Islet of Langerhans (tissue), 1 donor: ENCODE data around the gene BCO2.
A peak's percentile ranks its signal among the peaks of the same experiment; 100 is the strongest.
"Not testable (repeated sequence)": the region's sequence is repeated elsewhere in the genome, so short reads cannot be mapped to it uniquely, and the experiment has no call there.

Experiments
- FAIRE-seq: peaks from one replicate; lab custom pipeline; 2011; peaks lifted over from hg19 to GRCh38; lab: Jason Lieb, UNC

BCO2 gene, protein sequence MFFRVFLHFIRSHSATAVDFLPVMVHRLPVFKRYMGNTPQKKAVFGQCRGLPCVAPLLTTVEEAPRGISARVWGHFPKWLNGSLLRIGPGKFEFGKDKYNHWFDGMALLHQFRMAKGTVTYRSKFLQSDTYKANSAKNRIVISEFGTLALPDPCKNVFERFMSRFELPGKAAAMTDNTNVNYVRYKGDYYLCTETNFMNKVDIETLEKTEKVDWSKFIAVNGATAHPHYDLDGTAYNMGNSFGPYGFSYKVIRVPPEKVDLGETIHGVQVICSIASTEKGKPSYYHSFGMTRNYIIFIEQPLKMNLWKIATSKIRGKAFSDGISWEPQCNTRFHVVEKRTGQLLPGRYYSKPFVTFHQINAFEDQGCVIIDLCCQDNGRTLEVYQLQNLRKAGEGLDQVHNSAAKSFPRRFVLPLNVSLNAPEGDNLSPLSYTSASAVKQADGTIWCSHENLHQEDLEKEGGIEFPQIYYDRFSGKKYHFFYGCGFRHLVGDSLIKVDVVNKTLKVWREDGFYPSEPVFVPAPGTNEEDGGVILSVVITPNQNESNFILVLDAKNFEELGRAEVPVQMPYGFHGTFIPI

DNA sequence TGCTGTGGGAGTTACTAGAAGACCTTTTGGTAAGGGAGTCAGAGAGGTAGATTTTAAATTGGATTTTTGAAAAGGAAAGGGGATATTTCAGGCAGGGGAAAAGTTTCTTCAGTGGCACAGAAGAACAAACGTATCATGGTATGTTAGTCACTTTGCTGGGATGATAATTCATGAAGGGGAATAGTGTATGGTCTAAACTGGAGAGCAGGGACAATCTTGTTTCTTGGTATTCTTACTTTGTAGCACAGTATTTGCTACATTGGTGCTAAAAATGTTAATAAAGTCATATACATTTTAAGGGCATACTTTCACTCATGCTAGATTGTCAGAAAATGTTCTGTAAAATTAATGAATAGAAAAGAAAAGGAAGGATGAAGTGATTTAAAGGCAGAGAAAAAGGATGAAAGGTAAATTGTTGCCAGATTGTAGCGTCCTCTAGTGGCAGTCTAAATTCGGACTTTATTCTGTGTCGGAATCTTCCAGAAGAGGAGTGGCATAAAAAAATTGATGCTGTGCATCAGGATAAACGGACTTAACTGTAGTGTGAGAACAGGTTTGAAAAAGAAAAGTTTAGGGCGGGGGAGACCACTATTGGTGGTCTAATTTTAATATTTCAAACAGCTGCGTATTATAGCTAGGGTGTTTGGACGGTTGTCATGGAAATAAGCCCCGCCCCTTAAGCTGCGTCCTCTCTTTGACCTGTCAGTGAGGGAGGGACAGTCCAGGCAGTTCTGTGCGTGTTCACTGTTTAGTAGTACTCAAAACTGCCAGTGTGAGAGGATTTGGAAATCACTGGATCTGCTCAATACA, at the start of gene BCO2:
TSS of gene BCO2 (plus strand) at position 724 of the 810 bp plus-strand sequence. CDS start 90 bp downstream, outside the sequence.
- FAIRE-seq: peak; percentile 90

DNA sequence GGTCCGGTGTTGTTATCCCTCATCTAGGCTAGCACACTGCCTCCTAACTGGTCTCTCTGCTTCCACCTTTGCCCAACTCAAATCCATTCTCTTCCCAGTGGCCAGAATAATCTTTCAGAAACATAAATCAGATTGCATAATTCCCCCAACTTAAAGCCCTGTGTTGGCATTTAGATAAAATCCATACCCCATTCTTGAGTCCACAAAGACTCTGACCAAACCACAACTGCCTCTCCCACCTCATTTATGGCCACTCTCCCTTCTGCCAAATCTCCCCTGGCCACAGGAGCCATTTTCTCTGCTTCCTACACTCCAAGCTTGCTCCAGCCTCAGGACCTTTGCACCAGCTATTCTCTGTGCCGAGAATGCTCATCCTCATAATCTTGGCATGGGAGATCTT, 48.3 kb upstream of the BCO2 start:
- no peak for FAIRE-seq

DNA sequence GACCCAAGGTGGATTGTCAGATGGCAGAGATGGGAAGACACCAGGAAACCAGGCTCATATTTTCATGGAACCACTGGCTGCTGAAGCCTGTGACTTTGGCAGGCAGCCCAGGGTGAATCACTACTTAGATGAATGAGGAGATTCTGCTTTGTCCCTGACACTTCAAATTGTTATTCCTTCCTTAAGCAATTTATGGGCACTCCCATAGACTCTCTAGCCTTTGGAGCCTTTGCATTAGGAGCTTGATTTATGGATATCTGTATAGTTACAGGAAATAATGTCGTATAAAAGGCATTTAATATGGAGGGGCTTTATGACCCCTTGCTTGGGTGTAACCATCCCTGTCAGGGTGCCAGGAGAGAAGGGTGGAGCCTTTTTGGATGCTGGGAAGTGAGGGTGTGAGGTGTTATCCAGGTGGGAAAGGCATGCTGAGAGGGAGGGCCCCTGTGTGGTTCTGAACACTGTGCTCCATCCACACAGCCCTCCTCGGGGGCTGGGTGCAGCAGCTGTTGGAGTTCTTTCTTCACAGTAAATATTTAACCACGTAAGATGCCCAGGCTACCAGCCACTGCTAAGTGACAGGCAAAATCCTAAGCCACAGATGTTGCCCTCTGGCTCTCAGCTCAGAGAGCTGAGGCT, 46.7 kb upstream of the BCO2 start:
- peak; percentile 41 for FAIRE-seq

DNA sequence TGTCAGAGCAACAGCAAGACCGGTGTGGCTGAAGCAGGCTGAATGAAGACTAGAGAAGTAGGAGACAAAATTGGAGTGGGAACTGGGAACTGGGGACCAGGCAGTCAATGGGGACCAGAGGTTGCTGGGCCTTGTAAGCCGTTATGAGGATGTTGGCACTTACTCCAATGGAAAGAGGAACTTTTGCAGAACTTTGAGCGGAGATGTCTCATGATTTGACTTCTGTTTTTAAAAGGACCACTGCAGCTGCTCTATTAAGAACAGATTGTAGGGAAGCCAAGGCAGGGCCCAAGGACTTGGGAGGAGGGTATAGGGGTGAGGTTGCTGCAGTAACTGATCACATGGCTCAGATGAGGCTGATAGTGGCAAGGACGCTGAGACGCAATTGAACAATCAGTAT, 45.7 kb upstream of the BCO2 start:
- FAIRE-seq: no peak

DNA sequence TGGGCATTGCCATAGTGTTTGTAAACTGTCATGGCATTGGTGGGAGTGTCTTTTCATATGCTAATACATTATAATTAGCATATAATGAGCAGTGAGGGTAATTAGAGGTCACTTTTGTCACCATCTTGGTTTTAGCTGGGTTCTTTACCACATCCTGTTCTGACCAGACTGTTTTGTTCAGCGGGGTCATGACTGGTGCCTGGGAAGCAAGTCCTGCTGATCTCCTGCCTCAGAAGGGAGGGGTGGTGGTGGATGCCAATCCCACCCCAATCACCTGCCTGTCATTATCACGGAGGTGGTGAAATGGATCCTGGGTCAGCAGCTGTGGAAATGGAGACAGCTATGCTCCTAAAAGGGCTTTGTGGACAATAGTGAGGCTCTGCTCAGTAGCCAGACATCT, 42.6 kb upstream of the BCO2 start:
- no peak for FAIRE-seq

DNA sequence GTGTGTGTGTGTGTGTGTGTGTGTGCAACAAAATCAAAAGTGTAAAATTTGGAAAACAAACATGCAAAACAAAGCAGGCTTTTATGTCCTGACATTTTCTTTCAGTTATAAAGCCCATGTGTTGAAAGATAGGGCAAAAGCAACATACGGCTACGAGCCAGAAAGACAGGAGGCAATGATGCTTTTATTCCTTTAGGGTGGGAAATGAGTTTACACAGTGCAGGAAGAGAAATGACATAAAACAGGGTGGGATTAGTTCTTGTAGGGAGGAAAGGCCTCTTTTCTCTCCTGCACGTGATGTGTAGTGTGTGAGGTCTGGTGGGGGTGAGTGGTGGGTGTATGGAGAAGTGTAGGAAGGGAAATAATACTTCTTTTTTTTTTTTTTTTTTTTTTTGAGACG, 40.8 kb upstream of the BCO2 start:
- no peak for FAIRE-seq

DNA sequence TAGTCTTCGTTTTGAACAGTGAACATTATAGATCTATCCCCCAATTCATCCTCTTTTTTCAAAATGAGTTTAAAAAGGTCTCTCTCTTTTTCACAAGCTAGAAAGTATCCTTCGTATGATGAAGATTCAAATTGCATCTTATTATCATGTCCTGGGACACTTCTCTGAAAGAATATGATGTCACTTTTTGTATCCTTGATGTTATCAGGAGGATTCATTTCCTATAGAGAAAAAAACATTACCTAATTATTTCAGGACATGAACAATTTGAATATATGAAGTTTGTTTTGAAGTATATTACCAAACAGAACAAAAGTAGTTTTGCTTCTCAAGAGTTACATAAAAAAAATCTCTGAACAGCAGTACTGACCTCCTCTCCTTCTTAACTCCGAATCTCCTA, 31.7 kb upstream of the BCO2 start:
- no peak for FAIRE-seq

DNA sequence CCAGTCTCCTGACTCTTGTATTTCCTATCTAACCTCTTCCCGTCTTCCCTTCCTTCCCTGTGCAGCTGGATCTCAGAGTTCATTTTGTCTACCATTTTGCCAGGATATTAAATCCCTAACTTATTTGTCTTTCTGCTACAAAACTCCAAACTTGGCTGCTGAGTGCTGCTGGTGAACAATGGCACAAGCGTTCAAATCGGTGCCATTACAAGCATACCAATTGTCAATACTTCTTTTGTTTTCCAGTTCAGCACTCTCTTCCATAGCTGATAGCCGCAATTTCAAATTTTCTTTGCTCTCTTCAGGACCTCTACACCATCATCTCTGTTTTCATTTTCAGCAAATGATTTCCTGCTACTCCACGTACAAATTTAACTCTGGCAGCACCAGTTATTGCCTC, 24.8 kb upstream of the BCO2 start:
- no peak for FAIRE-seq

DNA sequence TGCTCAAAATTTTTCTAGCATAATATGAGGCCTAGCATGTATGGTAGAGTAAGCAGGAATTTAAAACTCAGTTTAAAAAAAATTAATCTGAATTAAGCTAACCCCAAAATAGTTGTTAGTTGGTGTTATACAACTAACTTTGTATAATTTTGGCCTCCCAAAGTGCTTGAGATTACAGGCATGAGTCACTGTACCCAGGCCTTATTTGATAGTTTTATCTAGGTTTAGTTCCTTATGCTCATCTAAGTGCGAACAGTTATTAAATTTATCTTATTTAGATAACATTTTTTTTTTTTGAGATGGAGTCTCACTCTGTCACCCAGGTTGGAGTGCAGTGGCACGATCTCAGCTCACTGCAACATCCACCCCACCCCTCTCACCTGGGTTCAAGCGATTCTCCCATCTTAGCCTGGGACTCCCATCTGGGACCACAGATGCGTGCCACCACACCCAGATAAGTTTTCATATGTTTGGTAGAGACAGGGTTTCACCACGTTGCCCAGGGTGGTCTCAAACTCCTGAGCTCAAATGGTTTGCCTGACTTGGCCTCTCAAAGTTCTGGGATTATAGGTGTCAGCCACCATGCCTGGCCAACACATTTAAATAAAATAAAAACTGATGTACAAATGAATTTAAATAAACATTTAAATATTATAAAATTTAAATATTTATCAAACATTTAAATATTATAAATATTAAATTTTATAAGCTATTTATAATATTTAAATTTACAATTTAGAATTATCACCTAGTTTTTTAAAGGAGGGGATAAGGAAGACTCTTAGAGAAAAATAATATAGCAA, 19.0 kb upstream of the BCO2 start:
- FAIRE-seq: no peak

DNA sequence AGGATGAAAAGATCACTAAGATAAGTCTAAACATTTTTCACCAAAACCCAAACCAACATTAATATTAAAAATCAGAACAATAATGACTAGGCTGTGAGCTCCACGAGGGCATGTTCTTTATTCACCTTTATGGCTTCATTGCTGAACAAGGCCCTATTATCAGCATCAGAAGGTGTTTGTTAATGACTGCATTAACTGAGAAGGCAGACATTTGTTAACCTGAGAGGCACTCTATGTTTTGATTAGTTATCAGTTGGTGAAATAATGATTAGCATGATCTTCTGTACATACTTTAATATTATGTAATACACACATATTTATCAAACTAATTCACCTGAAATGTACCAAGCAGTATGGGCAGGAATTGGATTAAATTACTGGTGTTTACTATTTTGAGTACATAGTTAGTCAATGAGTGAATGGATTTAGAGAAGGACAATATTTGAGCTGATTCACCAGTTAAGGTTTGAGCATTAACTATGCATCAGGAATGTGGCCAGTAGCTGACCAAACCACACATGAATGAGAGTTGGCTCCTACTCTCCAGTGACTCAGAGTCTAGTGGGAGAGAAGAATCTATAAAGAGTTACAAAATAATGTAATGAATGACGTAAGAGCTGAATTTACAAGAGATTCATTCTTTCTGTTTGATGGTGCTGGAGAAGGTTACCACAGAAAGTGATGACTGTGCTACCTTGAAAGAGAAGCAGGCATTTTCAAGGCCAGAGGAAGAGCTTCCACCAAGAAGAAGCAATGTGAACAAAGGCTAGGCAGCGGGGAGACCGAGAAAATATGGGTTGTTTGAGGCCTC, 18.2 kb upstream of the BCO2 start:
- peak; percentile 85 for FAIRE-seq

DNA sequence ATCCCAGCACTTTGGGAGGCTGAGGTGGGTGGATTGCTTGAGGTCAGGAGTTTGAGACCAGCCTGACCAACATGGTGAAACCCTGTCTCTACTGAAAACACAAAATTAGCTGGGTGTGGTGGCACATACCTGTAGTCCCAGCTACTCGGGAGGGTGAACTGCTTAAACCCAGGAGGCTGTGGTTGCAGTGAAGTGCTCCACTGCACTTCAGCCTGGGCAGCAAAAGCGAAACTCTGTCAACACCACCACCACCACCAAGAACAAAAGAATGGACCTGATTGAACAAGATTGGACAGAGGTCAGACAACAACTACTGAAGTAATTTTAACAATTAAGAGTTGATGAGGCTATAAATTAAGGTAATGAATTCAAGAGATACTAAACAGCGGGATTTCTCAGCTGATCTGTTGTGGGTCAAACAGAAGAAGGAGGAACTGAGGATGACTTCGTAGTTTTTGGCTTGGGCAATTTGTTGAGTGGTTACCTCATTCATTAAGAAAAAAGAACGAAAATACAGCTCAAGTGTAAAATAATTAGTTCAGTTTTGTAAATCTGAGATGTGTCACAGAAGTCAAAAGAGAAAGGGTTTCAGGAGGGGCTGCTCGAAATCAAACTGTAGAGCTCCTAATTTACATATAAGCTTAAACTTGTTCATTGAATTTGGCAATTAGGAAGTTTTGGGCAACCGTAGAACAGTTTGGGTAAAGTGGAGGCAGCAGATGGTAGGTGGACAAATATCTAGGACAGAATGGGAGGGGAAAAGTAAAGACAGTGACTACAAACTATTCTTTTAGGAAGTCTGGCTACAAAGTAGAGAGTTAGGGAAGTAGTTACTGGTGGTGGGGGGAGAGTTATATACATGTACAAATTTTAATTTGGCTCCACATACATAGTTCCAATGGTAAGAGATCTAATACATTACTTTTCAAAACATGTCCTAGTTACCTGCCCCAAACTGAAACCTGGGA, 15.9 kb upstream of the BCO2 start:
- FAIRE-seq: no peak

DNA sequence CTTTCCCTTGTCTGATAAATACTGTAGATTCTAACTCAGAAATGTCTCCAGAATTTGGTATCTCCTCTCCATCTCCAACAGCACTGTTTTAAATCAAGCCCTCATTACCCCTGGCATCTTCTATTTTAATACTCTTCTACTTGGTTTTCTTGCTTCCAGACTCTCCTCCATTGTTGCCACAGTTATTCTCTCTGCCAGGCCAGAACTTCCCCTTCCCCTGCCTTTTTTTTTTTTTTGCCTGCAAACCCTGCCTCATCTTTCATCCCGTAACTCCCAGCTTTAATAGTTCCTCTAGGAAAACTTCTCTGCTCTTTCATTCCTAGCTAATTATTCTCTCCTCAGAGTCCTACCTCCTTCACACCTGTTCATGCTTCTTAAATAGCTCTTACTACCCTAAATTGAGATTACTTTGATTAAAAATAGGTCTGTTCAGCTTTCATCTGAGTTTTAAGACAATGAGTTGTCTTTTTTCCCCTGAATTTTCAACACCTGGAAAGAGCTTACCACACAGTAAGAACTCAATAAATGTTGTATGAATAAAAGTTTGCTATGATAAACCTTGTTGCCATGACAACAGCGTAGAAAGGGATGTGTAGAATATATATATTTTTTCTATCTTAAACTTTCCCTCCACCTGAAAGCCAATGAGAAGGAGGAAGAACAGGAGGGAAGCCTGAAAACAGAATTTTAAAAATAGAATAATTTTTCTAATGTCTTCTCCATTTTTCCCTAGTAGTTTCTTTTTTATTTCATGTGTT, 15.0 kb upstream of the BCO2 start:
- FAIRE-seq: no peak

DNA sequence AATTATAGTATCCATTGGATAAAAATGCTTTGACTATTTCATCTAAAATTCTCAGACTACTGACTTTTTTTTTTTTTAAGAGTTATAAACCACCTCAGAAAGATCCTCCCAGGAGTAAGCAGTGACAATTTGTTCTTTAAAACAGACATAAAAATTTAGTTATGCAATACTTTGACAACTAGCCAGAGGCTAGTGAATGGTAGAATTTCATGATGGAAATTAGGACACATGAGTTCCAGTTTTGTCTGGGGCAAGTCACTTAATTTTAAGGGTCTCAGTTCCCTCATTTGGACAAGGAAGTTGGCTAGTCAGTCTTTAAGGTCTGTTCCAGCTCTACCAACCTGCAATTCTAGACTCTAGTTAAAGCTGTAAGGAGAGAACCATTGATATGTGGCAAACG, 14.3 kb upstream of the BCO2 start:
- FAIRE-seq: no peak

DNA sequence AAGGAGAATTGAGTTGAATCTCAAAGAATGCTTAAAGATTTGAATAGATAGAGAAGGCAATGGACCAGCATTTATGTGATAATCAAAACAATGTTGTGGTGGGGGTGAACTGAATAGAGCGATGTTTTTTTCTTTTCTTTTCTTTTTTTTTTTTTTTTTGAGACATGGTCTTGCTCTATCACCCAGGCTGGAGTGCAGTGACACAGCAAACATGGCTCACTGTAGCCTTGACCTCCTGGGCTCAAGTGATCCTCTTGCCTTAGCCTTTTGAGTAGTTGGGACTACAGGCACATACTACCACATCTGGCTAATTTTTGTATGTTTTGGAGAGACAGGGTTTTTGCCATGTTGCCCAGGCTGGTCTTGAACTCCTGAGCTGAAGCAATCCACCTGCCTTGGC, 13.1 kb upstream of the BCO2 start:
- FAIRE-seq: not testable (repeated sequence)

DNA sequence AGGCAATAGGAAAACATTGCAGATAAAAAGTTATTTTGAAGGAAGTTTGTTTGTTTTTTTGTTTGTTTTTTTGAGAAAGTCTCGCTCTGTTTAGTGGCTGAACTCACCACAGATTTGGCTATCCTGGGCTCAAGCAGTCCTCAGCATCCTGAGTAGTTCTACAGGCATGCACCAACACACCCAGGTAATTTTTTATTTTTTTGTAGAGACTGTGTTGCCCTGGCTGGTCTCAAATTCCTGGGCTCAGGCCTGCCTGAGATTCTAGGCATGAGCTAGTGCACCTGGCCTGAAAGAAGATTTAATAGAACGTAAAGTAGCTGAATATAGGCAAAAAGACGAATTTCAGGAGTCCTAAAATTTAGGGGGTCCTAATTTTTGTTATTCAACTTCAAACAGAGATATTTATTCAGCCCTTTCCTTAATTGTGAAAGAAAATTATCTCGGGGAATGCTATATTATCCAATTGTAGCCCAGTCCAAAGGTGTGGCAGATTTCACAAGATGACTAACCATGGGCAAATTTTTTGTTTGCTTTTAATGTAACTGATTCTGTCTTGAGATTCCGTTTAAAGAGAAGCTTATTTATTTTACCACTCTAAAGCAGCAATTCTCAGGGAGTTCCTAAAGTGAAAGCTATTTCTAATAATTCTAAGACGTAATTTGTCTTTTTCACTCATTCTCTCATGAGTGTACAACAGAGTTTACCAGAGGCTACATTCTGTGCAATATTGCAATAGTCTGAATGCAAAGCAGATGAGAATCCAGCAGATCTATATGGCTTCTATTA, 12.4 kb upstream of the BCO2 start:
- FAIRE-seq: no peak

DNA sequence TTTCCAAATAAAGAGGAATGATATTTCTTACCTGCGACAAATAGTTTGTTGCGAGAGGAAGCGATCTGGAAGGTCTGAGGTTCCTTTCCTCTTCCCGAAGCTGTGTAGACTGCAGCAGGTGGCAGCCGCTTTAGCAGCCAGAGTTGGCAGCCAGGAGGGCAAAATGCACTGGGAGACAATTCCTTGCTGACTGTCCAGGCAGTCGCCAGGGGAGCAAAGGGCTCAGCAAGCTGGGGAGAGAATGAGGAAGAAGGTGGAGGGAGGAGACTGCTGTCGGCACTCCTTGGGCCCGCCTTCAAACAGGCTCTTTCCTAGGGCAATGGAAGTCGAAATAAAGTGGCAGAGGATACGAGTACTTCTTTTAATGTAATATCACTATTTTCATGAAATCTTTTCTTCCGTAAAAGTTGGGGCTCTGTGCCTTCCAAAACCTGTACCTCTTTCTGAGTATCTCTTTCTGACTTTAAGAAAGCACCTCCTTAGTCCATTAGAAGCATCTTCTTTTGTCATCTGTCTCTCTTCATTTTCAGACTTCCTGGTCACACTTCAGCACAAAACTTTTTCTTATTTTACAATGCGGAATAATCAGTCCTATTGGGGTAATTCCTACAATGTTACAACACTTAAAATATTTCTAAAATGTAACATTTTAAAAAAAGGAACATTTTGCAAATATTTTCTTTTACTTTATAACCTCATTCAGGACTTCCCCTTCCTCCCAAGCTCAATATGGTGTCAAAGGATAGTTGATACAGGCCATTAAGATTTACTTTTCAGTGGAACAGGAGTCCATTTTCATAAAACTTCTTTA, 11.2 kb upstream of the BCO2 start, which contains the start of gene IL18:
TSS of gene IL18 (minus strand) at position 220 of the 811 bp plus-strand sequence. CDS start 9,041 bp downstream, outside the sequence.
- FAIRE-seq: no peak

DNA sequence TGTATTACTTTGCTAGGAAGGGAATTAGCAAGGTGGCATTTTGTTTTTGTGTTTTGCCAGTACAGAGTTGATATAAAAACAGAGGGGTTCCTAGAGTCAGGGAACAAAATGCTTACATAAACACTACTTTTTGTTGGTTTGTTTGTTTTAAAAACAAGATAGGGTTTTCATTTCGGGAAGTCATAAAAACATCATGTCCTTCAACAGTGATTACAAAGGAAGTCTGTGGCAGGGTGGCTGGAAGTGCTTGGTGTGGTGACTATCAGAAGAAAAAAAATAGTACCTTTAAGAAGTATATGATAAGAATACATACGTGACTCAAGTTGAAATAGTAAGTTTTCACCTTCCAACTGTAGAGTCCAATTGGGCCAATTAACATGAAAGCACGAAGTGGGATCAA, 10.3 kb upstream of the BCO2 start:
- no peak for FAIRE-seq
